ENCODE data around the gene CECR2.
"Not testable (repeated sequence)": the region's sequence is repeated elsewhere in the genome, so short reads cannot be mapped to it uniquely, and the experiment has no call there.

Gene CECR2

GRCh38 chr22:17562906-17563870, 193.9 kb downstream of the CECR2 start, which contains the start of gene SLC25A18:
TSS of gene SLC25A18 (plus strand) at chr22:17563498. CDS start at chr22:17579945, 16,447 bp downstream.
- Histone ChIP-seq H3K36me3 (ENCODE audit: control insufficient read depth, insufficient read depth, low read length) (no peaks in the 10 kb centered on the region), H3K27me3 (replicated peaks; ENCODE audit: control insufficient read depth, insufficient read depth, low read length) (no peaks in the 10 kb centered on the region), H3K4me3 (replicated peaks; ENCODE audit: low read depth, low read length) (no peak within 1 kb of the TSS)
- TF ChIP-seq CTCF (IDR thresholded peaks at IDR 0.05; ENCODE audit: insufficient read depth, low read length, poor library complexity, severe bottlenecking): no peak
- DNase-seq (ENCODE audit: extremely low read depth, insufficient read length): no peak

GRCh38 chr22:17563936-17564391, 194.7 kb downstream of the CECR2 start:
- Histone ChIP-seq H3K4me3 (replicated peaks; ENCODE audit: low read depth, low read length) (no peak overlapping the region), H3K36me3 (ENCODE audit: control insufficient read depth, insufficient read depth, low read length) (no peaks in the 10 kb centered on the region), H3K27me3 (replicated peaks; ENCODE audit: control insufficient read depth, insufficient read depth, low read length) (no peaks in the 10 kb centered on the region)
- TF ChIP-seq CTCF (IDR thresholded peaks at IDR 0.05; ENCODE audit: insufficient read depth, low read length, poor library complexity, severe bottlenecking): no peak
- no peak for DNase-seq (ENCODE audit: extremely low read depth, insufficient read length)

GRCh38 chr22:17566016-17566687, 196.9 kb downstream of the CECR2 start:
- H3K4me3 ChIP-seq (replicated peaks; ENCODE audit: low read depth, low read length); H3K36me3 ChIP-seq (ENCODE audit: control insufficient read depth, insufficient read depth, low read length); H3K27me3 ChIP-seq (replicated peaks; ENCODE audit: control insufficient read depth, insufficient read depth, low read length); DNase-seq (ENCODE audit: extremely low read depth, insufficient read length): not testable (repeated sequence)

GRCh38 chr22:17566776-17567175, 197.5 kb downstream of the CECR2 start:
- no peak for TF ChIP-seq CTCF (IDR thresholded peaks at IDR 0.05; ENCODE audit: insufficient read depth, low read length, poor library complexity, severe bottlenecking)
- no peaks in the 10 kb centered on the region; the same call in none of the 2 replicates for H3K27me3 ChIP-seq (replicated peaks; ENCODE audit: control insufficient read depth, insufficient read depth, low read length)
- DNase-seq (ENCODE audit: extremely low read depth, insufficient read length): no peak
- H3K36me3 ChIP-seq (ENCODE audit: control insufficient read depth, insufficient read depth, low read length): no peaks in the 10 kb centered on the region
- H3K4me3 ChIP-seq (replicated peaks; ENCODE audit: low read depth, low read length): no peak overlapping the region

- Histone ChIP-seq H3K4me3 (replicated peaks; ENCODE audit: low read depth, low read length) (no peak overlapping the region), H3K36me3 (ENCODE audit: control insufficient read depth, insufficient read depth, low read length) (no peaks in the 10 kb centered on the region), H3K27me3 (replicated peaks; ENCODE audit: control insufficient read depth, insufficient read depth, low read length) (no peaks in the 10 kb centered on the region; the same call in none of the 2 replicates)
- DNase-seq (ENCODE audit: extremely low read depth, insufficient read length): no peak
- TF ChIP-seq CTCF (IDR thresholded peaks at IDR 0.05; ENCODE audit: insufficient read depth, low read length, poor library complexity, severe bottlenecking): no peak
Observed at GRCh38 chr22:17569971-17570511, 200.8 kb downstream of the CECR2 start.

Data from GM06990 (cell line).